GM21526 (cell line): ENCODE data around the gene ZC3H4.
"Not testable (repeated sequence)": the region's sequence is repeated elsewhere in the genome, so short reads cannot be mapped to it uniquely, and the experiment has no call there.

ENCODE experiments used
- ATAC-seq: cut with Tn5 transposase; IDR thresholded peaks from one replicate; pipeline ENCODE4 v1.9.1; 2021; ENCODE audit warnings: moderate library complexity; ENCODE audit not compliant: unreplicated experiment, low FRiP score

The ZC3H4 gene

GRCh38 chr19:47112997-47113849, at the start of gene ZC3H4:
Gene ZC3H4, minus strand, starts transcription at chr19:47113776. Its CDS starts 1,192 bp downstream, at chr19:47112584.
- peak; percentile 68 for ATAC-seq

GRCh38 chr19:47161876-47162489, 48.4 kb upstream of the ZC3H4 start:
- ATAC-seq: no peak

GRCh38 chr19:47158879-47159503, 45.4 kb upstream of the ZC3H4 start:
- ATAC-seq: no peak

- no peak for ATAC-seq
Observed at GRCh38 chr19:47158367-47158791, 44.8 kb upstream of the ZC3H4 start.

- no peak for ATAC-seq
Observed at GRCh38 chr19:47157431-47158321, 44.1 kb upstream of the ZC3H4 start.

GRCh38 chr19:47156861-47157430, 43.4 kb upstream of the ZC3H4 start:
- no peak for ATAC-seq

- no peak for ATAC-seq
Observed at GRCh38 chr19:47155148-47155547, 41.6 kb upstream of the ZC3H4 start.

GRCh38 chr19:47153266-47153665, 39.7 kb upstream of the ZC3H4 start:
- no peak for ATAC-seq

GRCh38 chr19:47152632-47153031, 39.1 kb upstream of the ZC3H4 start:
- no peak for ATAC-seq

GRCh38 chr19:47152205-47152604, 38.6 kb upstream of the ZC3H4 start:
- no peak for ATAC-seq

- no peak for ATAC-seq
Observed at GRCh38 chr19:47151627-47152026, 38.1 kb upstream of the ZC3H4 start.

GRCh38 chr19:47146920-47147319, 33.3 kb upstream of the ZC3H4 start:
- ATAC-seq: no peak

- ATAC-seq: no peak
Observed at GRCh38 chr19:47145639-47146486, 32.3 kb upstream of the ZC3H4 start.

- no peak for ATAC-seq
Observed at GRCh38 chr19:47144630-47145029, 31.1 kb upstream of the ZC3H4 start.

- ATAC-seq: no peak
Observed at GRCh38 chr19:47143322-47144073, 29.9 kb upstream of the ZC3H4 start.

GRCh38 chr19:47142779-47143178, 29.2 kb upstream of the ZC3H4 start:
- ATAC-seq: no peak

GRCh38 chr19:47141695-47142094, 28.1 kb upstream of the ZC3H4 start:
- no peak for ATAC-seq

- not testable (repeated sequence) for ATAC-seq
Observed at GRCh38 chr19:47141252-47141651, 27.7 kb upstream of the ZC3H4 start.

- no peak for ATAC-seq
Observed at GRCh38 chr19:47135156-47135555, 21.6 kb upstream of the ZC3H4 start.
